PC-9 (cell line): ENCODE data around the gene ZSCAN10.

Experiments used
- EZH2 ChIP-seq: fragments of 200-600 bp; sonication (generic); IDR thresholded peaks from 2 replicates; pipeline ENCODE4 v1.8.0; 2017; ENCODE audit warnings: antibody characterized with exemption, low read depth
- TF ChIP-seq, protein P1 (sequence below): fragments of 200-600 bp; sonication (generic); conservative IDR thresholded peaks from 2 replicates; pipeline ENCODE4 v1.6.1; 2017; ENCODE audit warnings: mixed run types, antibody characterized with exemption, mild to moderate bottlenecking, moderate library complexity

GRCh38 chr16:3118846-3119245 lies 19.8 kb upstream of the ZSCAN10 start:
- TF ChIP-seq, protein P1, sequence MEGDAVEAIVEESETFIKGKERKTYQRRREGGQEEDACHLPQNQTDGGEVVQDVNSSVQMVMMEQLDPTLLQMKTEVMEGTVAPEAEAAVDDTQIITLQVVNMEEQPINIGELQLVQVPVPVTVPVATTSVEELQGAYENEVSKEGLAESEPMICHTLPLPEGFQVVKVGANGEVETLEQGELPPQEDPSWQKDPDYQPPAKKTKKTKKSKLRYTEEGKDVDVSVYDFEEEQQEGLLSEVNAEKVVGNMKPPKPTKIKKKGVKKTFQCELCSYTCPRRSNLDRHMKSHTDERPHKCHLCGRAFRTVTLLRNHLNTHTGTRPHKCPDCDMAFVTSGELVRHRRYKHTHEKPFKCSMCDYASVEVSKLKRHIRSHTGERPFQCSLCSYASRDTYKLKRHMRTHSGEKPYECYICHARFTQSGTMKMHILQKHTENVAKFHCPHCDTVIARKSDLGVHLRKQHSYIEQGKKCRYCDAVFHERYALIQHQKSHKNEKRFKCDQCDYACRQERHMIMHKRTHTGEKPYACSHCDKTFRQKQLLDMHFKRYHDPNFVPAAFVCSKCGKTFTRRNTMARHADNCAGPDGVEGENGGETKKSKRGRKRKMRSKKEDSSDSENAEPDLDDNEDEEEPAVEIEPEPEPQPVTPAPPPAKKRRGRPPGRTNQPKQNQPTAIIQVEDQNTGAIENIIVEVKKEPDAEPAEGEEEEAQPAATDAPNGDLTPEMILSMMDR: no peak
- no peak for TF ChIP-seq EZH2
